HG03457 (cell line): Measurements from ENCODE around the gene CAMTA1.

Experiments
- ATAC-seq: cut with Tn5 transposase; IDR thresholded peaks from one replicate; pipeline ENCODE4 v1.9.1; 2021; ENCODE audit warnings: moderate number of reproducible peaks; ENCODE audit not compliant: unreplicated experiment

CAMTA1 gene

DNA sequence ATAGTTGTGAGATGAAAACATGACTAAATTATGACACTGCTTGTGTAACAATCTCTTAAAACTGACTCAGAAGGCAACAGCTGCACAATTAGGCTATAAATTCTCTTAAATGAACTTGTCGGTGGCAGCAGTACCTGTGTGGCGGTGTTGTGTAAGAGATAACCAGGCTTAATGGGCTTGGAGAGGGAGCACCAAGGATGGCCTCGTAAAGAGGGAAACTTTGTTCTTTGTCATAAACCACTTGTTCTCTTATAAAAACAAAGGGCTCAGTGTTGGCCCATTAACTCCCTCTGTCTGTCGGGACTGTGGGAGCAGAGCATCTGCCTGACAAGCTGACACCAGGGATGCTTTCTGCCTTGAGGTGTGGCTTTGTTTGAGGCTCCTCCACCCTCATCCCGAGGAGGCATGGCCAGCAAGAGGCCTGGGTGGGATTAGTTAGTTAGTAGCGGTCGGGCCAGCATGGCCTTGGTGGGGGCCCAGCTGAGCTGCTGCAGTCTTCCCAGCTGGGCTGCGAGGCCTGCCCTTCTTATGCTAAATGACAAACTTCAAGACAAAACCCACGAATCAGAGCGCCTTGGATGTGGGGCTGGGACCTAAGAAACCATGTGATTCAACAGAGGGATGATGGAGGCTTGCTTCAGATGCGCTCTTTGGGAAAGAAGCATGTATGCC is 171.4 kb downstream of the CAMTA1 start:
- ATAC-seq = no peak

- no peak for ATAC-seq
Observed at GRCh38 chr1:6957341-6957740, 172.1 kb downstream of the CAMTA1 start.

- ATAC-seq = no peak
Observed at GRCh38 chr1:6958407-6959030, 173.3 kb downstream of the CAMTA1 start.

DNA sequence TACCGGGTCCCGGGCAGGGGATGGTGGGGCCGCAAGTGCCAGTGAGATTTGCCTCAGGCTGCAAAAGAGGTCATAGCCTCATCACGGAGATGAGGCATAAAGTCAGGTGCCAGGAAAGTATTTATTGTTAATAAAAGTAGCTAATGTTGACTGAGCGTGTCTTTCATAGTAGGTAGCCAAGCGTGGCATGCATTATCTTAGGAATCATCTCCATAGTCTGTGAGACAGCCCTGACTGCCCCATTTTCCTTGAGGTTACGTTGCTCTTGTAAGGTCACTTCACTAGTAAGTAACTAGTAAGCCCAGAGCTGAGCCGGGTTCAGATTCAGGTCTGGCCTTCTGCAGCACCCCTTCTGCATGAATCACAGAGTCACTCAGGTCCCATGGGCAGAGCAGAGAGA is 174.2 kb downstream of the CAMTA1 start:
- no peak for ATAC-seq

GRCh38 chr1:6960291-6960811 is 175.1 kb downstream of the CAMTA1 start:
- no peak for ATAC-seq

DNA sequence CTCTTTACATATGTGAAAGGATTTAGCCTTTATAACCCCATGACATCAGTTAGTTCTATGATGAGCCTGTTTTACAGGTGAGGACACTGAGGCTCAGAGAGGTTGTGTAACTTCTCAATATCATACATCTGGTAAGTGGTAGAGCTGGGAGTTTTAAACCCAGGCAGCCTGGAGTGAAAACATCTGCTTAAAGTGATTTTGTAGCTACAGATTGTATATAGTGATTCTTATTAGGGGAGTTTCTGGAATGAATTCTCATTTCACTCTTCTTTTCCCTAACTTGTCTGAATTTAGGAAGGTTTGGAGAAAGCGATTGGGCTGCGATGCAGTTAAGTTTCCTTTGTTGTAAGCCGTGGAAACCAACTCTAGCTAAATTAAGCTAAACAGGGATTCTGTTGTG is 175.6 kb downstream of the CAMTA1 start:
- no peak for ATAC-seq

GRCh38 chr1:6961289-6961688 is 176.0 kb downstream of the CAMTA1 start:
- no peak for ATAC-seq

GRCh38 chr1:6961905-6962477 is 176.7 kb downstream of the CAMTA1 start:
- no peak for ATAC-seq

DNA sequence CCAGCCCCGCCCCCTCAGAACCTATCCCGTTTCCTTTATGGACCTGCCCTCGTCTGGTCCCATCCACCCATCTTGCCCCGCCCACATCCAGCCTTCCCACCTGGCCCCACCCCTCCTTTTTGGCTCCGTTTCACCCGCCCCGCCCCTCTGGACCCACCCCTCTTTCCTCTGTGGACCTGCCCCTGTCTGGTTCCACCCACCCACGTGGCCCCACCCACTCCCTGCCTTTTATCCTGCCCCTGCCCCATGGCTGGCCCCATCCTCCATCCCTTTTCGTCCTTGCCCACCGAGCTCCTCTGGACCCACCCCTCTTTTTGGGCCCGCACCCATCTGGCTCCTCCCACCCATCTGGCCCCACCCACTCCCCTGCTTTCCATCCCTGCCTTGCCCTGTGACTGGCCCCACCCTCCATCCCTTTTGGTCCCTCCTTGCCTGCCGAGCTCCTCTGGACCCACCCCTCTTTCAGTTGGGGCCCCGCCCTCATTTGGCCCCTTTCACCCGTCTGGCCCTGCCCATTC is 177.3 kb downstream of the CAMTA1 start:
- no peak for ATAC-seq

- no peak for ATAC-seq
Observed at GRCh38 chr1:6962996-6963911, 178.0 kb downstream of the CAMTA1 start.

- ATAC-seq = no peak
Observed at GRCh38 chr1:6963912-6964307, 178.7 kb downstream of the CAMTA1 start.

DNA sequence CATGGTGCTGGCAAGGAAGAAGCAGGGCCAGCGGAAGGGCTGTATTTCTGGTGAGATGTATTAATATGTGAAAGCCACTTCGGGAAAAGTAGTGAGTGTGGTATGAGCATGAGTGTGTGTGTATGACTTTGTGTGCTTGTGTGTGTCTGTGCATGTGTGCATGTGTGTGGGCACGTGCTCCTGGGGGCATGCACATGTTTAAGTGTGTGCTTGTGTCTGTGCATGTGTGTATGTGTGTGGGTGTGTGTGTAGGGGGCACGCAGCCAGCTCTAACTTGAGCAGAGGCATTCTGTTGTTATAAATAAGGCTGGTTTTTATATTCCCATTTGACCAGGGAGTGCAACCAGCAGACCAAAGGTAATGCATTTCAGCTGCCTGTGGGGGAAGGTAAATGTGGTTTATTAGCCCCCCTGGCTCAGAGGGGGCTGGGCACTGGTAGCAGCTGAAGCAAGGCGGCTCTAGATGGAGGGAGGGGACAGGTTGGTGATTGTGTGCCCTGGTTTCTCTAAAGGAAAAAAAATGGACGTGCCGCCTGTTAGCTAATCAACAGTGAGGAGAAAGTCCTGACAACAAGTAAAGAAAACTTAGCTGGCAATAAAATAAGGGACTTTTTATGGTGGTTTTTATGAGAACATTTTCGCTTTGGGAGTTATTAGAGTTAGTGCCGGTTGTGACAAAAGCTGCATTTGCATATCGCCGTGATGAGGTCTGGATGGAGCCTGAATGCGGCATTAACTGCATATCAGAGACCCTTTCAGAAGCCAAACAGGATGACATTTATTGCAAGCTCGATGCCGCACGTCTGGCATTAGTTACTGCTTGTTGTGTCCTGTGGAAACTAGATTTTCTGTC is 180.1 kb downstream of the CAMTA1 start:
- ATAC-seq = no peak

DNA sequence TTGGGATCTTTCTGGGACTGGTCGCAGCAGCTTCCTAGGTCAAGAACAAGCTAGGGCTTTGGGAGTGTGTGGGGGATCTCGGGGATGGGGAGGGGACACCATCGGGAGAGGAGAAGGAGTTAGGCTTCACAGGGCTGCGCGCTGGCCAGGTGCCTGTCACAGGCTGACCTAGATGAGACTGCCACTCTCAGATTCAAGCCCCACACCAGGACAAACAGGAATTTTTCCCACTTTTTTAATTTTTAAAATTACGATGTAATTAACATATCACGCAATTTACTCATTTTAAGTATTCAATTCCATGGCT is 180.6 kb downstream of the CAMTA1 start:
- ATAC-seq = no peak

DNA sequence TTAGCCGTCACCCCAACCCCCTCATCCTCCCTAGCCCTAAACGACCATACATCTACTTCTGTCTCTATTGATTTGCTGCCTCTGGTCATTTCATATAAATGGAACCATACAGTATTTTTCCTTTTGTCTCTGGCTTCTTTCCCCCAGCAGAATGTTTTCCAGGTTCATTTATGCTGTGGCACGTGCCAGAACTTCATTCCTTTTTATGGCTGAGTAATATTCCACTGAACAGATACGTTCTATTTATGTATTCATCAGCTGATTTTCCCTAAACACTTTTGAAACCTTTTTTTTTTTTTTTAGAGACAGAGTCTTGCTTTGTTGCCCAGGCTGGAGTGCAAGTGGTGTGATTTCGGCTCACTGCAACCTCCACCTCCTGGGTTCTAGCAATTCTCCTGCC is 181.1 kb downstream of the CAMTA1 start:
- no peak for ATAC-seq

GRCh38 chr1:6967431-6968111 is 182.3 kb downstream of the CAMTA1 start:
- no peak for ATAC-seq

DNA sequence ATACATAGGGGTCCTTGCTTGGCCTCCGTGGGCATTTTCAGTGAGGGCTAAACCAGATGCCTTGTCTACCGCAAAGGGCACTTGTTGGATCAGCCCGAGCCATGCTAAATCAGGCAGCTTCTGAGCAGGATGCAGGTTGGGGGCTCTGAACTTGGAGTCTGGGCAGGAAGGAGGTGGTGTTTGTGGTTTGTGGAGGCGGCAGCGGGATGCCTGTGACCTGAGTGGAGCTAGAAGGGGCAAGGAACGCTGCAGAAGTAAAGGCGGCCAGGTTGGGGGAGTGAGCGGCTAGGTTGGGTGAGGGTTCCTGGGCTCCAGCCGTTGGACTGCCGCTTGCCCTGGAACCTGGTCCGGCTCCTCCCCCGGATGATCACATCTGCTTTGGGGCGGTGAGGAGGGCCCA is 183.9 kb downstream of the CAMTA1 start:
- ATAC-seq = no peak

DNA sequence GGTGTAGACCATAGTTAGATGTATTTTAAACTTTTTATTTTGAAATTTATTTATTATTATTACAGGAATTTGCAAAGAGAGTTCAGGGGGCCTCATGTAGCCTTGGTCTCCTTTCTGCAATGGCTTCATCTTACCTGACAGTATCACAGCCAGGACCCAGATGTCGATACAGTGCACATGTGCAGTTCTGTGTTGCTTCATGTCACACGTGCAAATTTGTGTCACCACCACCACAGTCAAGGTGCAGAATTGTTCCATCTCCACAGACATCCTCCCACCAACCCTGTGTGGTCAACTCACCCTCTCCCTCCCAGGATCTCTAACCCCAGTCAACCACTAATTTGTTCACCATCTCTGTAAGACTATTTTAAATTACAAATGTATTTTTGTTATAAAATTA is 184.5 kb downstream of the CAMTA1 start:
- no peak for ATAC-seq

DNA sequence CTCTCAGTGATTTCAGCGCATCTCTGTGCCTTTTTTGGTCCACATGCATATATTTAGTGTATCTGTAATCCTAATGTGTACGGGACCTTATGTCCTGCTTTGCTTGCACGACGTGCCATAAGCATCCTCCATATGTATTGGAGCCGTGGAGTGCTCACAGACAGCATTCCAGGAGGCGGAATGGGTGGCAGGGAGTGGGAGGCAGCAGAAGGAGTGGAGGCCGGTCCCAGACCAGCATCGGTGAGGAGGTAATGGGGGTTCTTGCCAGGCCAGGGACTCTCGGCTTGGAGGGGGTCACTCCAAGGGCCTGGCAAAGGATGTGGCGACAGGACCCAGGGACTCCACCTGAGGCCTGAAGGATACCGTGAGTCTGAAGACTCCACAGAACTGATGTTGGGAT is 185.0 kb downstream of the CAMTA1 start:
- no peak for ATAC-seq

- ATAC-seq = no peak
Observed at GRCh38 chr1:6971048-6971447, 185.8 kb downstream of the CAMTA1 start.

GRCh38 chr1:6971699-6972098 is 186.4 kb downstream of the CAMTA1 start:
- no peak for ATAC-seq
